HG02623 (cell line): Measurements from ENCODE around the gene FRMPD1.

Source experiments
- ATAC-seq: cut with Tn5 transposase; IDR thresholded peaks from one replicate; pipeline ENCODE4 v1.9.1; 2021; ENCODE audit warnings: moderate library complexity; ENCODE audit not compliant: unreplicated experiment

The FRMPD1 gene

GRCh38 chr9:37676411-37676830 lies 25.7 kb downstream of the FRMPD1 start:
- no peak for ATAC-seq

GRCh38 chr9:37677435-37677834 lies 26.7 kb downstream of the FRMPD1 start:
- no peak for ATAC-seq

- no peak for ATAC-seq
Measured at GRCh38 chr9:37678789-37679273, 28.1 kb downstream of the FRMPD1 start.

GRCh38 chr9:37679649-37680402 lies 29.1 kb downstream of the FRMPD1 start:
- ATAC-seq, result no peak

GRCh38 chr9:37682951-37683350 lies 32.2 kb downstream of the FRMPD1 start:
- ATAC-seq, result no peak

- no peak for ATAC-seq
Measured at GRCh38 chr9:37683531-37684371, 33.0 kb downstream of the FRMPD1 start.

GRCh38 chr9:37692622-37693221 lies 42.0 kb downstream of the FRMPD1 start:
- no peak for ATAC-seq

GRCh38 chr9:37693260-37693659 lies 42.5 kb downstream of the FRMPD1 start:
- ATAC-seq, result no peak

GRCh38 chr9:37694355-37694754 lies 43.6 kb downstream of the FRMPD1 start:
- no peak for ATAC-seq

- ATAC-seq, result no peak
Measured at GRCh38 chr9:37696528-37696927, 45.8 kb downstream of the FRMPD1 start.

- no peak for ATAC-seq
Measured at GRCh38 chr9:37700131-37700530, 49.4 kb downstream of the FRMPD1 start.

- no peak for ATAC-seq
Measured at GRCh38 chr9:37700900-37701299, 50.1 kb downstream of the FRMPD1 start.

- ATAC-seq, result no peak
Measured at GRCh38 chr9:37705787-37706186, 55.0 kb downstream of the FRMPD1 start.

GRCh38 chr9:37706290-37706689 lies 55.5 kb downstream of the FRMPD1 start:
- ATAC-seq, result no peak

- no peak for ATAC-seq
Measured at GRCh38 chr9:37707748-37708147, 57.0 kb downstream of the FRMPD1 start.

- ATAC-seq, result no peak
Measured at GRCh38 chr9:37710046-37710445, 59.3 kb downstream of the FRMPD1 start.

GRCh38 chr9:37715260-37715659 lies 64.5 kb downstream of the FRMPD1 start:
- no peak for ATAC-seq

GRCh38 chr9:37715991-37716505 lies 65.3 kb downstream of the FRMPD1 start:
- no peak for ATAC-seq

- ATAC-seq, result no peak
Measured at GRCh38 chr9:37719526-37719925, 68.8 kb downstream of the FRMPD1 start.

GRCh38 chr9:37727013-37727412 lies 76.3 kb downstream of the FRMPD1 start:
- no peak for ATAC-seq

GRCh38 chr9:37729499-37729898 lies 78.7 kb downstream of the FRMPD1 start:
- no peak for ATAC-seq
